ENCODE data around the gene RASGRP1.

The RASGRP1 gene

GRCh38 chr15:38441130-38441519 lies 123.5 kb downstream of the RASGRP1 start:
- 100% methylated on average over 1 of the region's 3 CpGs for WGBS (ENCODE audit: insufficient coverage)
- ChIA-PET POLR2A (no interaction called here), CTCF (interaction anchor here (0.8 to 4.3 kb wide), 20 partner anchors 10 to 266 kb away, joined by 3 to 39 read pairs (median 6); partner anchors contain the start of genes FAM98B and RASGRP1)
- Histone ChIP-seq H3K4me3 (ENCODE audit: control insufficient read depth in 1 of 7, extremely low read depth in 1 of 7, insufficient read depth in 4 of 7, low read depth in 2 of 7, low read length in 6 of 7) (no peak overlapping the region), H3K27me3 (replicated peaks in 2 of 5; ENCODE audit: control insufficient read depth in 4 of 5, insufficient read depth in 5 of 5, low read length in 4 of 5) (no peaks in the 10 kb centered on the region), H3K9me3 (ENCODE audit: control extremely low read depth in 1 of 5, control insufficient read depth in 4 of 5, insufficient read depth in 2 of 5, low read depth in 1 of 5, low read length in 4 of 5) (peaks cover 0 to 8% (median 0%) of the 10 kb centered on the region in 5 experiments), H3K36me3 (ENCODE audit: control insufficient read depth in 4 of 4, insufficient read depth in 4 of 4, low read length in 3 of 4) (no peaks in the 10 kb centered on the region), H3K27ac (ENCODE audit: insufficient read depth in 1 of 2, low read depth in 1 of 2, low read length in 2 of 2, poor library complexity in 1 of 2, severe bottlenecking in 2 of 2) (no peak overlapping the region), H3K4me1 (ENCODE audit: control extremely low read depth in 1 of 4, control insufficient read depth in 4 of 4, insufficient read depth in 4 of 4, low read length in 3 of 4) (peaks cover 0 to 8% (median 3%) of the 10 kb centered on the region in 4 experiments)
- no peak for DNase-seq

DNA sequence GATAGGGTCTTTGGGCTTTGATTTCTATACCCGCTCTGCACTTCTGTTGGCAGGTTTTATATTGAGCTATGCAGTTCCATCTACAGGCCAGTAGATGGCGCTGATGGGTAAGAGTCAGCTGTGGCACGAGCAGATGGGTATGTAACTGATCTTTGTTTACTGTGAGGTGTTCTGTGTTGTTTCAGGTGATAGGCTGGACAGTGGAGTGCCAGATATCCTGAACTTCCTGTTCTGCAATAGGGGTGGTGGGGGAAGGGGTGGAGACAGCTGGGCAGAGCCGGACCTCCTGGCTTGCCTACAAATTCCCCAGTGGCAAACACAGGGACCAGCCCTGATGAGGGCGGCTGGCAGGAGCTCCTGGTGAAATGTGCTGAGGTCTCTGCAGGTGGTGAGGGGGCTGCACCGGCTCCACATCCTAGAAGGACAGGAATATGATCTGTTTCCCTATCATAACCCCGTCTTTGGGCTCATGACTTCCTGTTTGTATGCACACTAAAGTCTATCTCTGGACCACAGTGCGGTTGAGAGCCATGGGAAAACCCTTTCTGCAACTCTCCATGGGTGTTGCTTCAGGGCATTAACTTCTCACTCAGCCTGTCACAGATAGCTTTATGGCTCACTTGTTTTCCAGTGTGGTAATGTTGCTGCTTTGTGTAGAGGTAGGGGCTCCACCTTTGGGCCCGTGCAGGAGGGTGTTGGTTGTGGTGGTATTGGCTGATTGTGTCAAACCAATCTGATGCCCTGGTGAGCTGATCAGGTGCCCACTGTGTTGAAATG lies 124.1 kb downstream of the RASGRP1 start:
- peaks cover 0 to 8% (median 3%) of the 10 kb centered on the region in 4 experiments for H3K4me1 ChIP-seq (ENCODE audit: control extremely low read depth in 1 of 4, control insufficient read depth in 4 of 4, insufficient read depth in 4 of 4, low read length in 3 of 4)
- no peak overlapping the region for H3K4me3 ChIP-seq (ENCODE audit: control insufficient read depth in 1 of 7, extremely low read depth in 1 of 7, insufficient read depth in 4 of 7, low read depth in 2 of 7, low read length in 6 of 7)
- H3K27ac ChIP-seq (ENCODE audit: insufficient read depth in 1 of 2, low read depth in 1 of 2, low read length in 2 of 2, poor library complexity in 1 of 2, severe bottlenecking in 2 of 2): no peak overlapping the region
- 40% methylated on average over 5 of the region's 9 CpGs for WGBS (ENCODE audit: insufficient coverage)
- no peaks in the 10 kb centered on the region for H3K36me3 ChIP-seq (ENCODE audit: control insufficient read depth in 4 of 4, insufficient read depth in 4 of 4, low read length in 3 of 4)
- POLR2A ChIA-PET: no interaction called here
- H3K27me3 ChIP-seq (replicated peaks in 2 of 5; ENCODE audit: control insufficient read depth in 4 of 5, insufficient read depth in 5 of 5, low read length in 4 of 5): no peaks in the 10 kb centered on the region
- peaks cover 0 to 8% (median 0%) of the 10 kb centered on the region in 5 experiments for H3K9me3 ChIP-seq (ENCODE audit: control extremely low read depth in 1 of 5, control insufficient read depth in 4 of 5, insufficient read depth in 2 of 5, low read depth in 1 of 5, low read length in 4 of 5)
- peak; percentile 61 to 83 (median 78) for DNase-seq
- CTCF ChIA-PET: interaction anchor here (0.7 to 4.3 kb wide), 26 partner anchors 10 to 444 kb away, joined by 3 to 39 read pairs (median 4); partner anchors contain the start of genes FAM98B and RASGRP1

Measured in common myeloid progenitor, CD34-positive (primary cell).